Measurements from ENCODE around the gene TMEM263.
A peak's percentile ranks its signal among the peaks of the same experiment; 100 is the strongest.
"Not testable (repeated sequence)": the region's sequence is repeated elsewhere in the genome, so short reads cannot be mapped to it uniquely, and the experiment has no call there.

TMEM263 gene

GRCh38 chr12:106923594-106923993 lies 32.1 kb upstream of the TMEM263 start:
- not testable (repeated sequence) for H3K9ac ChIP-seq (ENCODE audit: low read depth, low read length); H3K4me1 ChIP-seq (ENCODE audit: insufficient read depth, low read length); H3K9me3 ChIP-seq (ENCODE audit: control insufficient read depth, insufficient read depth, low read length); H3K36me3 ChIP-seq (ENCODE audit: insufficient read depth, low read length)

DNA sequence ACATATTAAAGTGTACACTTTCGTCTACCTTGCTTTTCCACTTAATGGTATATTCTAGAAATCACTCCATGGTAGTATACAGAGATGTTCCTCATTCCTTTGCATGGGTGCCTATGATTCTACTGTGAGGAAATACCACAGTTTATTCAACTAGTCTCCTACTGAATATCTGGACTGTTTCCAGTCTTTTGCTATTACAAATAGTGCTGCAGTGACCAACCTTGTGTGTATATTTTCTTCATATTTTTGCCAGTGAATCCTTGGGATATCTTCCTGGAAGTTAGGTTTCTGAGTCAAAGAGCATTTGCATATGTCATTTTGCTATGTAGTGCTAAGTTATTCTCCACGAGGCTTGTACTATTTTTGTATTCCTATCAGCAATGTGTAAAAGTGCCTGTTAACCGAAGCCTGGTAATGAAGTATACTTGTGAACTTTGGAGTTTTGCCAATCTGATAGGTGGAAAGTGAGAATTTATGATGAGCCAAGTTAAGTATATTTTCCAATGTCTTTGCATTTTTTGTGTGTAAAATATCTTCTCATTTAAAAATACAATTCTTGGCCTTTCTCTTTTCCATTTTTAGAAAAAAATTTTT lies 31.3 kb upstream of the TMEM263 start:
- H3K36me3 ChIP-seq (ENCODE audit: insufficient read depth, low read length) = no peaks in the 10 kb centered on the region
- H3K9ac ChIP-seq (ENCODE audit: low read depth, low read length) = no peak overlapping the region
- H3K9me3 ChIP-seq (ENCODE audit: control insufficient read depth, insufficient read depth, low read length) = no peaks in the 10 kb centered on the region
- H3K4me1 ChIP-seq (ENCODE audit: insufficient read depth, low read length) = peaks cover 3% of the 10 kb centered on the region; the same call in 1 of the 2 replicates

GRCh38 chr12:106926657-106927056 lies 29.1 kb upstream of the TMEM263 start:
- H3K9me3 ChIP-seq (ENCODE audit: control insufficient read depth, insufficient read depth, low read length) = no peaks in the 10 kb centered on the region
- H3K36me3 ChIP-seq (ENCODE audit: insufficient read depth, low read length) = no peaks in the 10 kb centered on the region
- H3K9ac ChIP-seq (ENCODE audit: low read depth, low read length) = no peak overlapping the region
- no peaks in the 10 kb centered on the region for H3K4me1 ChIP-seq (ENCODE audit: insufficient read depth, low read length)

- no peak overlapping the region for H3K9ac ChIP-seq (ENCODE audit: low read depth, low read length)
- H3K9me3 ChIP-seq (ENCODE audit: control insufficient read depth, insufficient read depth, low read length) = no peaks in the 10 kb centered on the region
- H3K4me1 ChIP-seq (ENCODE audit: insufficient read depth, low read length) = no peaks in the 10 kb centered on the region
- H3K36me3 ChIP-seq (ENCODE audit: insufficient read depth, low read length) = no peaks in the 10 kb centered on the region
Observed at GRCh38 chr12:106934277-106934676, 21.4 kb upstream of the TMEM263 start.

DNA sequence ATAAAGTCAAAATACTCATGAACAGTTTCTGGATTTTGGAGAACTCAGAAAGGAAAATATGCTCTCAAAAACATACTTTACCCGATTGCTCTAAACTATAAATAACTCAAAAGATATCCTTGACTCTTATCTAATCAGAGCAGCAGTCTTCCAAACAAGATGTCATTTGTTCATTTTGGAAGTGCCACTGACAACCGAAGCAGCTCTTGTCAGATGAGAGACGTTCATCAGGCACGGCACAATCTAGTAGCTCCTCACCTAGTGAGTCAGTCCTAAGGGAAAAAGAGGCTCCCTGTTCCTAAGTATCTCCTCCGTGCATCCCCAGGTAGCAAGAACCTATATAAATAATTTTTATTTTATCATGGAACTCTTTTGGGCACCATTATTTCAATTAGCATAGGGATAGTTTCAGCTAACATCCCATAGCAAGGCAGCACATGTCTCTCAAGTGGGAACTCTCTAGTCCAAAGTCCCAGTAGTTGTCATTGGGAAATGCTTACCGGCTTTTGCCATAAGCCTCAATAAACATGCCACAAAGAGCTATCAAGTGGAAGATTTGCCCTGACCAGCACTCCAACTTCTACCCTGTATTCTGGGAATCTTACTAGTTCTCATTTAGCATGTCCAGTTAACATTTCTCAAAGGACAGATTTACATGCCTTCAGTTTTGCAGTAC lies 14.1 kb upstream of the TMEM263 start:
- H3K9me3 ChIP-seq (ENCODE audit: control insufficient read depth, insufficient read depth, low read length) = peaks cover 3% of the 10 kb centered on the region; the same call in 1 of the 2 replicates
- no peaks in the 10 kb centered on the region for H3K36me3 ChIP-seq (ENCODE audit: insufficient read depth, low read length)
- H3K4me1 ChIP-seq (ENCODE audit: insufficient read depth, low read length) = no peaks in the 10 kb centered on the region
- no peak overlapping the region for H3K9ac ChIP-seq (ENCODE audit: low read depth, low read length)

- no peaks in the 10 kb centered on the region for H3K4me1 ChIP-seq (ENCODE audit: insufficient read depth, low read length)
- H3K9ac ChIP-seq (ENCODE audit: low read depth, low read length) = no peak overlapping the region
- H3K36me3 ChIP-seq (ENCODE audit: insufficient read depth, low read length) = no peaks in the 10 kb centered on the region
- H3K9me3 ChIP-seq (ENCODE audit: control insufficient read depth, insufficient read depth, low read length) = peaks cover 3% of the 10 kb centered on the region; the same call in 1 of the 2 replicates
Observed at GRCh38 chr12:106942775-106943174, 12.9 kb upstream of the TMEM263 start.

DNA sequence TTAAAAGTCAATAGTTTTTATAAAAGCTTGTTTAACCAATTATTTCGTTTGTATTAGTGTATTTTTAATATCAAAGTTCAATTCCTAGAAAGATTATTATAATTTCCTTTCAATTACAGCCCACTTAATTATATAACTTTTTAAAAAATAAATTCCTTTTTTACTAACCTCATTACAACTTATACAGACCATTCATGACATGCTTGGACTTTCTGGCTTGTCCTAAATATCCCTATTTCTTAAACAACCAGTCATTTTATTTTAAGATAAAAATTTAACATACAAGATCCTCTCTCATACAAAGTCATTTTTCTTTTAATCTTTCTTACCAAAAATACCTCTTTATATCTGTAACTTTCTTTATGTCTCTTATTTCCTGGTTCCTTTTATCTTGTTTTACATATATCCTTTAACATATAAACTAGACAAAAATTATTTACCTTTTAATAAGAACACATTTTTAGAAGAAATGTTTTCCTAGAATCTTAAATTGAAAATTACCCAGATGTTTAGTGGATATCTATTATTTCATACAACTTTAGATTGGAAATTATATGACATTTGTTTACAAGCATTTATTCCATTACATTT lies 10.4 kb upstream of the TMEM263 start:
- Histone ChIP-seq H3K4me1 (ENCODE audit: insufficient read depth, low read length) (no peaks in the 10 kb centered on the region), H3K36me3 (ENCODE audit: insufficient read depth, low read length) (no peaks in the 10 kb centered on the region), H3K9me3 (ENCODE audit: control insufficient read depth, insufficient read depth, low read length) (peaks cover 3% of the 10 kb centered on the region)

GRCh38 chr12:106947461-106947860 lies 8.2 kb upstream of the TMEM263 start:
- Histone ChIP-seq H3K9ac (ENCODE audit: low read depth, low read length) (no peak overlapping the region), H3K9me3 (ENCODE audit: control insufficient read depth, insufficient read depth, low read length) (peaks cover 3% of the 10 kb centered on the region), H3K36me3 (ENCODE audit: insufficient read depth, low read length) (no peaks in the 10 kb centered on the region), H3K4me1 (ENCODE audit: insufficient read depth, low read length) (no peaks in the 10 kb centered on the region)

More for the DNA sequence above, 10.4 kb upstream of the TMEM263 start:
- no peak overlapping the region for H3K9ac ChIP-seq (ENCODE audit: low read depth, low read length)

GRCh38 chr12:106950591-106950990 lies 5.1 kb upstream of the TMEM263 start:
- H3K4me1 ChIP-seq (ENCODE audit: insufficient read depth, low read length) = no peaks in the 10 kb centered on the region
- no peaks in the 10 kb centered on the region for H3K36me3 ChIP-seq (ENCODE audit: insufficient read depth, low read length)
- no peaks in the 10 kb centered on the region; the same call in none of the 2 replicates for H3K9me3 ChIP-seq (ENCODE audit: control insufficient read depth, insufficient read depth, low read length)
- no peak overlapping the region for H3K9ac ChIP-seq (ENCODE audit: low read depth, low read length)

DNA sequence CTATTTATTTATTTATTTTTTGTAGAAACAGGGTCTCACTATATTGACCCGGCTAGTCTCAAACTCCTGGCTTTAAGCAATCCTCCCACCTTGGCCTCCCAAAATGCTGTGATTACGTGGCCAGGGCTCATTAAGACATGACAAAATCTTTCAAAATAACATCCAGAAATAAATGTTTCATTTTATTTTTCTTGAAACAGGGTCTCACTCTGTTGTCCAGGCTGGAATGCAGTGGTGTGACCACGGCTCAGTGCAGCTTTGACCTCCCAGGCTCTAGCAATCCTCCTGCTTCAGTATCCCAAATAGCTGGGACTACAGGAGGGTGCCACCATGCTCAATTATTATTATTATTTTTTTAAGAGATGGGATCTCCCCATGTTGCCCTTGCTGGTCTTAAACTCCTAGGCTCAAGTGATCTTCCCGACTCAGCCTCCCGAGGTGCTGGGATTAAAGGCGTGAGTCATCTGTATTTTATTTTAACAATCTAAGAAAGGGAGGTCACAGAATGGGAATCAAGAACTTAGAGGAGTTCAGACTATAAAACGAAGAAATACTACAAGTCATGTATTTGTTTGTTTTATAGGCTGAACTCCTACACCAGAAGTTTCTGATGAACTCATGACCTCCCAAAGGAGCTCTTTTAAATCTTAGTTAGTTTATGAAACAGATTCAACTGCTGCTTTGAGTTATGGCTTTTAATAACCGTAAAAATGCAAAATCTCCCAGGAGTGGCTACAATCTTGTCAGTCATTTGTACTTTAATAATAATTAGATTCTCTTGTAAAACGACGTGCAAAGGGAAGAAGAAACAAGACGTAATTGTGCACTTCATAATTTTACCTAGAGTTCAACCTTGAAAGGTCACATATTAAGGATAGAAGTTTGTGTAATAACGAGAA lies 2.1 kb upstream of the TMEM263 start:
- no peak overlapping the region for H3K9ac ChIP-seq (ENCODE audit: low read depth, low read length)
- no peaks in the 10 kb centered on the region for H3K4me1 ChIP-seq (ENCODE audit: insufficient read depth, low read length)
- H3K9me3 ChIP-seq (ENCODE audit: control insufficient read depth, insufficient read depth, low read length) = no peaks in the 10 kb centered on the region; the same call in 1 of the 2 replicates
- no peaks in the 10 kb centered on the region for H3K36me3 ChIP-seq (ENCODE audit: insufficient read depth, low read length)

- Histone ChIP-seq H3K9ac (ENCODE audit: low read depth, low read length) (peak overlapping the region; percentile 93; the same call in 1 of the 2 replicates), H3K36me3 (ENCODE audit: insufficient read depth, low read length) (no peaks in the 10 kb centered on the region), H3K4me1 (ENCODE audit: insufficient read depth, low read length) (no peaks in the 10 kb centered on the region), H3K9me3 (ENCODE audit: control insufficient read depth, insufficient read depth, low read length) (no peaks in the 10 kb centered on the region; the same call in 1 of the 2 replicates)
Observed at GRCh38 chr12:106954462-106955376, 988 bp upstream of the TMEM263 start.

DNA sequence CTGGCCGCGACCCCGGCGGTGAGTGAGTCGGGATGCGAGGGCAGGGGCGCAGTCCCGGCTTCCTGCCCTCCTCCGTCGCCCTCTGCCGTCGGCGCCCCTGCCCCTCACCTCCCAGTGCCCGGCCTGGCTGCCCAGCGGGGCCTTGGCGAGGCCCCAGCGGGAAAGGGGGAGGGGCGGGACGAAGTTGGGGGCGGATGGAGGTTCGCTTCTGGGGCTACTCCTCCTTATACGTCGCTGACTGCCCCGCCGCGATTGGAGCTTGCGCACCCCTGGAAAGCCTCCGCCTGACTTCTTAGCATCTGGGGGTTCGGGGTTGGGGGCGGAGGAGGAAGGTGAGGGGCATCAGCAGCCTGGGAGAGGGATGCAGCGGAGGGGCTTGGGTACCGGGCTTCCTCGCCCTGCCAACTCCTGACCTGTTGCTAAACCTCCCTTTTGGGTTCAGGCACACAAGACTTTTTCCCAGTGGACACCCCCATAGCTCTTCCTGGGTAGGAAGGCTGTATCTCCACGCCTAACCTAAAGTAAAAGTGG lies 406 bp downstream of the TMEM263 start:
- Histone ChIP-seq H3K4me1 (ENCODE audit: insufficient read depth, low read length) (no peaks in the 10 kb centered on the region), H3K36me3 (ENCODE audit: insufficient read depth, low read length) (no peaks in the 10 kb centered on the region), H3K9ac (ENCODE audit: low read depth, low read length) (peak overlapping the region; percentile 93), H3K9me3 (ENCODE audit: control insufficient read depth, insufficient read depth, low read length) (no peaks in the 10 kb centered on the region; the same call in 1 of the 2 replicates)

GRCh38 chr12:106957583-106957982 lies 1.9 kb downstream of the TMEM263 start:
- no peaks in the 10 kb centered on the region for H3K36me3 ChIP-seq (ENCODE audit: insufficient read depth, low read length)
- no peaks in the 10 kb centered on the region for H3K4me1 ChIP-seq (ENCODE audit: insufficient read depth, low read length)
- no peaks in the 10 kb centered on the region; the same call in 1 of the 2 replicates for H3K9me3 ChIP-seq (ENCODE audit: control insufficient read depth, insufficient read depth, low read length)
- peak overlapping the region; percentile 93; the same call in 1 of the 2 replicates for H3K9ac ChIP-seq (ENCODE audit: low read depth, low read length)
